HG02885 (cell line): ENCODE results near the gene GOLGA7B.

Experiments
- ATAC-seq: cut with Tn5 transposase; IDR thresholded peaks from one replicate; pipeline ENCODE4 v1.9.1; 2021; ENCODE audit warnings: mild to moderate bottlenecking; ENCODE audit not compliant: unreplicated experiment, poor library complexity

Gene GOLGA7B

DNA sequence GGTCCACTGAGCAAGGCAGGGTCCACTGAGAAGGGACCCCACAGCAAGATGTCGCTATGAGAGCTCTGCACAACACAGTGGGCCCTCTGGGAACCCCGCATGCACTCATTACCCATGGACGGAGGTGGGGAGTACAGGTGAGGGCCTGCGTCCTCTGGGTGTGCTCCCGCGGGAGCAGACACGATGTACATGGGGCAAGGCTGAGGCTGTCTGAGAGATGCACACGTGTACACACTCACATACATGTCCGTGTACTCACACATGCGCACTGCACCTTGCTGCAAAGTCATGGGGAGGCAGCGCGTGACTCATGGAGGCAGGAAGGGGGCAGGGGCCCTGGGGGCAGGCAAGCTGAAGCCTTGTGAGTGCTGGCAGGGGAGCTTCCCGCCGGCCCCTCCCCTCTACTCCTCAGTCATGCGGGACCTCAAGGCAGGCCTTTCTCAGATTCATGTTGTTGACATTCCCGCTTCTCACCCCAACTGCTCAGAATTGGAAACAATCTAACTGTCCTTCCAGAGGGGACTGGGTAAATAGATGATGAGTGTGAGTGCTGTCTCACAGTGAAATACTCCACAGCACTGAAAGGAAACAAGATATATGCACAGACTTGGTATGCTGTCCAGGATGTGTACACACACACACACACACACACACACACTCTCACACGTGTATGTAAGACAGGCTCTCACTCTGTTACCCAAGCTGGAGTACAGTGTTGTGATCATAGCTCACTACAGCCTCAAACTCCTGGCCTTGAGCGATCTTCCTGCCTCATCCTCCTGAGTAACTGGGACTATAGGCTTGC, 40.0 kb downstream of the GOLGA7B start:
- no peak for ATAC-seq

DNA sequence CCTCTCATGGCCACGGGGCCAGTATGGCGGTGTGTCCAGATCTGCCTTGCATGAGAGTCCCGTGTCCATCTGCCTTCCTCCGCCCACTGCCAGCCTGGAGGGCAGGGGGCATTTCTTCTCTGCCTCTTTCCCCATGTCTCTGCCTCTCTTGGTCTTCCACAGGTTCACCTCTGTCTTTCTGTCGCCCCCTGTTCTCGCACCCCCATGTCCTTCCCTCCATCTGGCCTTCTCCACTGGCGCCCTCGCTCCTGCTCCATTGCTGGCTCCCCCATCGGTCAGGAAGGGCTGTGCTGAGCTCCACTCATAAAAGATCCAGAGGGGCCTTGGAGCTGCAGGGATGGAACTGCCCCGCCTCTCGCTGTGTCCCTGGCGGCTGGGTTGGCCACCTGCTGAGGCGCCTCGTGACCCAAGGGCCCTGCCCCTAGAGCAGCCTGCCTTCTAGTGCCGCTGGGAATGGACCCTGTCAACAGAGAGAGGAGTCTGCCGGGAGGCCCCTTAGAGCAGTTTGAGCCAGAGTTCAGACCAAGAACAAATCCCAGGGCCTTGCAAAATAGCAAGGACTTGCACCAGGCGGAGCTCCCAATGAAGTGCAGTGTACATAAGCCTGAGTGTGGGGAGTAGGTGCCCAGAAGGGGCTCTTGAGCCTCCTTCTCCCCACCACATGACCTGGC, 42.0 kb downstream of the GOLGA7B start:
- ATAC-seq, result no peak

DNA sequence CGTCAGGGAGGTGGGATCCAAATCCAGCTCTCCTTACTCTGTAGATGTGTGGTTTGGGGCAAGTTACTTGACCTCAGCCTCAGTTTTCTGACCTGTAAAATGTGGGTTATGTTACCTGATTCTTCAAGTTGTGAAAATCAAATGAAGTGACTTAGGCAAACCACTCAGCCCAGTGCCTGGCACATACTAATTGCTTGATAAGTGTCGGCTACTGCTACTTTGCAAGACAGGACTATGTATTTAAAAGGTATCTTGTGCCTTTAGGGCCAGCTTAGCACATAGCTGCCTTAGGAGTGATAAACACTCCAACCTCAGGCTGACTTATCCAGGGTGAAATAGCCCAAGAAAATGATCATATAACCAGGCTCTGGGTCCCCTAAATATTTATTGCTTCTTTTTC, 42.9 kb downstream of the GOLGA7B start:
- ATAC-seq, result no peak

DNA sequence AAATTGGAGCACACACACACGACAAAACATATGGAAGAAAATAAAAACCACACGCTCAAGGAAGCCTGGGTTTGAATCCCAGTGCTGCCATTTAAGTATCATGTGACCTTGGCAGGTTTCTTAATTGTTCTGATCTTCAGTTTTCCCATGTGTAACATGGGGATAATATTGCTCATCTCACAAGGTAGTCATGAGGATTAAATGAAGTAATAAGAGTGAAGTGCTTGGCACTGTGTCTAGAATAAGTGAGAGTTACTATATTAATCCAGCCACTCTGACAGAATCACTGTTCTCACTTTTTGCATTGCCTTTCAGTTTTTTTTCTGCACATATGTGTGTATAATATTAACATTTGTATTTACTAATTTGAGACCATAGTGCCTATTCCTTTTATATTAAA, 43.3 kb downstream of the GOLGA7B start:
- no peak for ATAC-seq

GRCh38 chr10:97894092-97894491, 44.4 kb downstream of the GOLGA7B start:
- ATAC-seq, result no peak

DNA sequence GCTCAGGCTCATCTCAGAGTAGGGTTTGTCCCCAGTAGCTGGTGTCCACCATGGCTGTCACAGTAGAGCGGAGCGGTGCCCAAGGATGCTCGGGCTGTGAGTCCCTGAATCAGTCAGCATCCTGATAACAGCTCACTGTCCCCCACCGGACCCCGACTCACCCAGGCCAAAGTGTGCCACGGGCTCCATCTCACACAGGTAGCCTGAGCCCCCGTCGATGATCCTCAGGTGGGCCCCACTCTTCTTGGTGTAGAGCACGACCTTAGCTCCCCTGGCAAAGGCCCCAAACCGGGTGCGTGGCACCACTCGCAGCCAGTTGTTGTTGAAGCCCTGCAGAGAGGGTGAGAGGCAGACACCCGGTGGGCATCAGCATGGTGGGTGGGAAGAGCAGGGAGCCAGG, 45.4 kb downstream of the GOLGA7B start:
- ATAC-seq, result no peak

DNA sequence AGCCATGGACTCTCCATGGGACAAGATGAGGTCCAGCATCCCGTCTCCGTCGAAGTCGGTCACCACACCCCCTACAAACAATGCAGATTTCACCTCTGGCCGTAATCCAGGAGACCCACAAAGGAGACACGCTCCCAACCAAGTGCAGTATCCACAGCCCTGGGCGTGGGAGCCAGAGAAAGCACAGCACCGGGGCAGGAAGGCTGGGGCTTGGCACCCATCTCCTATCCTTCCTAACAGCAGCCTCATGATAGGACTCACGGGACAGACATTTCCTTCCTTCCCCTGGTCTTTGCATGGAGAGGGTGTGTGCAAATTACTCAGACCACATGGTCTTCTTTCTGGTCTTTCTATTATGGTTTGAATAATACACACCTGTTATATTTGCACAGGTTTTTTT, 46.3 kb downstream of the GOLGA7B start:
- no peak for ATAC-seq

- no peak for ATAC-seq
Measured at GRCh38 chr10:97896756-97897358, 47.2 kb downstream of the GOLGA7B start.

GRCh38 chr10:97898429-97898828, 48.8 kb downstream of the GOLGA7B start:
- no peak for ATAC-seq

- no peak for ATAC-seq
Measured at GRCh38 chr10:97901381-97901780, 51.7 kb downstream of the GOLGA7B start.

GRCh38 chr10:97903128-97904017, 53.7 kb downstream of the GOLGA7B start:
- no peak for ATAC-seq

DNA sequence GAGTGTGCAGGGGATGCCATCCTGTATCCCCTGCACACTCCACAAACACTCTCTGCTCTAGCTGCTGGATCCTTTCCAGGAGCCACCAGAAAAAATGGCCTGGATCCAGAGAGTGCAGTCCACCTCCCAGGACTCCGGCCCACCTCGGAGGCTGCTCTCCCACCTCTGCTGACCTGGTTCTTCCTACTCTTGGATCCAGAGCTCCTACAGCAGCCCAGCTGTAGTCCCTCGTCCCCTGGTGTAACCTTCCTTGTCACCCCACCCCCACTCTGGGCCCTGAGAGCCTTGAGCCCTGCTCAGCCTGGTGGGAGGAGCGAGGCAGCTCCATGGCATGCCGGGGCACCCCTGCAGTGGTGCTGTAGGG, 54.4 kb downstream of the GOLGA7B start:
- no peak for ATAC-seq

- ATAC-seq, result no peak
Measured at GRCh38 chr10:97904576-97904975, 54.9 kb downstream of the GOLGA7B start.

GRCh38 chr10:97905276-97905675, 55.6 kb downstream of the GOLGA7B start:
- ATAC-seq, result no peak

DNA sequence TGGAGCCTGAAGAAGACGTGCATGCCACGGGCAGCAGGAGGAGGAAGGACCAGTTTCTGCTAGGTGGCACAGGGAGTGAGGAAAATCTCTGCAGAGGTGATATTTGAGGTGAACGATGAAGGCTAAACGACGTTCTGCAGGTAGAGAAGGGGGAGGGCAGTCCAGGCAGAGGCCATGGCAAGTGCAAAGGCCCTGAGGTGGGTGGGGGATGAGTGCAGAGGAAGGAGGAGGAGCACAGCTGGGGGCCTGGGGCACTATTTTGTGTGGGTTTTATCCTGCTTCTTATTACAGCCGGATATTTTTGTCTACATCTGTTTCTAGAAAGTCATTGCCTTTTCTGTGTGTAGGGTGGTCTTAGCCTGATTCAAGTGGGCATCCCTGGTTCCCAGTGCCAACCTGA, 57.6 kb downstream of the GOLGA7B start:
- no peak for ATAC-seq

GRCh38 chr10:97907830-97908229, 58.2 kb downstream of the GOLGA7B start:
- ATAC-seq, result no peak

DNA sequence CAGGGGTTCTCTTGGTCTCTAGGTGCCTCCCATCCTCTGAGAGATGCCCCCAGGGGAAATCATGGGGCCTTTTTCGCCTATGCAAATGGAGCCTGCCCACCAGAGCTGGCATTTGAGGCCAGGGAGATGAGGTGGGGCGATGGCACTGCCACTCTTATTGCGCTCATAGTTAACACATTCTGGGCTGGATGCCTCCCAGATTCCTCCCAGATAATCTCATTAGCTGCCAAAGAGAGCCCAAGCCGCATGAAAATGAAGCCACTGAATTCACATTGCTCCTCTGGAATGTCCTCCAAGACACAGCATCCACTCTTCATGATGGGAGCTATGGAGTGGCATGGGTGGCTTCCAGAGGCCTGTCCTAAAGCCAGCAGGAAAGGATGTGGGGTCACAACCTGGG, 61.0 kb downstream of the GOLGA7B start:
- no peak for ATAC-seq

- ATAC-seq, result no peak
Measured at GRCh38 chr10:97911217-97911616, 61.6 kb downstream of the GOLGA7B start.

DNA sequence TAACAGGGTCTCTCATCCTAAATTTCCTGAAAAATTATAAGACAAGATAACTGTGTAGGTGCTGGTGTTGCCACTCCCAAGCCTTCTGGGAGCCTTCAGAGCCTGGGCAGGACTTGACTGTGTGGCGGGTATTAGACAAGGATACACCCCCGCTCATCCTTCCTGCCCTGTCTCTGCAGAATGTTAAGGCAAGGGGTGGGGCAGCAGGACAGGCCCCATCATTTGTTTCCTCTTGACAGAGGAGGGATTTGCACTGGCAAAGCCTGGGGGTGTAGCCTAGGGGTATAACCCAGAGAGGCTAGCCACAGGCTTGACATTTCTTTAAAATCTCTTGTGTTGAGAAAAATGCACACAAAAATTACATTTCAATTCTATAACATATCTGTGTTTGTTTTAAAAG, 63.5 kb downstream of the GOLGA7B start:
- ATAC-seq, result no peak

DNA sequence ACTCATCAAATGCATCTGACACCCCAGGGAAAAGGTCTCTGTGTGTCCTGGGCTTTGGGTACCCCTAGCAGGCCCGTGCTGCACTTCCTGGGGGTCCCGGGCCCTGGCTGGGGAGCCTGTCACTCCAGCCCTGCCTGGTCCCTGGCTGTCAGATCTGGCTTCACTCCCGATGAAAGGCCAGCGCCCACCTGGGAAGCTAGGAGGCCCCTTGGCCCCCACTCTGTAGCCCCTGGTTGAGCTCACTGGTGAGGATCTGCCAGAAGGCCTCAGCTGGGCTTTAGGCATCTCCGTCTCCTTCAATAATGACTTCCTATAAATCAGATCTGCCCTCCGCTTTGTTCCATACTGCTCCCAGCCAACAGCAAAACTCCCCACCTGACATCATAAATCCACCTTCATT, 64.0 kb downstream of the GOLGA7B start:
- ATAC-seq, result no peak
